ENCODE results near the gene PLXNC1.

- TF ChIP-seq CTCF (conservative IDR thresholded peaks at IDR 0.05) (no peak), ZFX (IDR thresholded peaks at IDR 0.05) (no peak)
Measured at GRCh38 chr12:94225506-94225905, 77.1 kb downstream of the PLXNC1 start.
